Neural crest cell (in vitro differentiated cells): ENCODE measurements around the gene AP1S2. TPM values are rescaled to one million over a fixed set of nuclear protein-coding genes. Genes with fewer than 3 reads are reported as not detected.
A peak's percentile ranks its signal among the peaks of the same experiment; 100 is the strongest.

Experiments
- DNase-seq: peaks from one replicate; pipeline ENCODE4 v3.0.0; 2021; ENCODE audit warnings: low read depth, mixed read lengths, low spot score
- H3K27ac Mint-ChIP-seq: one replicate; pipeline ENCODE4 v1.8.0; 2021; ENCODE audit warnings: mild to moderate bottlenecking, mixed read lengths; ENCODE audit not compliant: unreplicated experiment
- H3K27me3 Mint-ChIP-seq: 2 replicates; pipeline ENCODE4 v1.8.0; 2021; ENCODE audit warnings: low read depth, mild to moderate bottlenecking, mixed read lengths
- H3K36me3 Mint-ChIP-seq: 2 replicates; pipeline ENCODE4 v1.8.0; 2021; ENCODE audit warnings: low read depth, mild to moderate bottlenecking, mixed read lengths
- H3K4me1 Mint-ChIP-seq: 2 replicates; pipeline ENCODE4 v1.8.0; 2021; ENCODE audit warnings: mixed read lengths
- H3K4me3 Mint-ChIP-seq: one replicate; pipeline ENCODE4 v1.8.0; 2021; ENCODE audit warnings: mild to moderate bottlenecking, mixed read lengths
- H3K9me3 Mint-ChIP-seq: 2 replicates; pipeline ENCODE4 v1.8.0; 2021; ENCODE audit warnings: mixed read lengths
- CTCF ChIP-seq: fragments of 200-600 bp; sonication (generic); conservative IDR thresholded peaks from 2 replicates; pipeline ENCODE4 v1.5.0; 2021; ENCODE audit warnings: antibody characterized with exemption, mild to moderate bottlenecking
- total RNA-seq: library from RNA; stranded (reverse); gene quantifications from 2 replicates; pipeline ENCODE4 v1.2.1, GENCODE V29; 2021

The AP1S2 gene
- total RNA-seq, 1 donor from 2014 or later = 136 TPM

GRCh38 chrX:15874672-15875071 is 20.1 kb upstream of the AP1S2 start:
- Mint-ChIP-seq H3K36me3 (peaks cover 2% of the 10 kb centered on the region), H3K9me3 (peaks cover 6% of the 10 kb centered on the region), H3K4me1 (peaks cover 16% of the 10 kb centered on the region), H3K4me3 (no peak overlapping the region), H3K27ac (no peak overlapping the region), H3K27me3 (no peaks in the 10 kb centered on the region)
- DNase-seq = no peak
- no peak for TF ChIP-seq CTCF

- Mint-ChIP-seq H3K27me3 (no peaks in the 10 kb centered on the region), H3K4me3 (no peak overlapping the region)
These were observed 19.0 kb upstream of the AP1S2 start for GRCh38 chrX:15873566-15873965.

GRCh38 chrX:15870310-15870709 is 15.7 kb upstream of the AP1S2 start:
- no peak for TF ChIP-seq CTCF
- no peak overlapping the region for H3K4me3 Mint-ChIP-seq
- H3K27ac Mint-ChIP-seq = peak overlapping the region; percentile 28
- peaks cover 16% of the 10 kb centered on the region for H3K4me1 Mint-ChIP-seq
- no peak for DNase-seq
- H3K36me3 Mint-ChIP-seq = no peaks in the 10 kb centered on the region
- no peaks in the 10 kb centered on the region for H3K9me3 Mint-ChIP-seq
- H3K27me3 Mint-ChIP-seq = no peaks in the 10 kb centered on the region

More at GRCh38 chrX:15873566-15873965, 19.0 kb upstream of the AP1S2 start:
- peaks cover 16% of the 10 kb centered on the region for H3K4me1 Mint-ChIP-seq
- peaks cover 3% of the 10 kb centered on the region for H3K9me3 Mint-ChIP-seq
- peak overlapping the region; percentile 83 for H3K27ac Mint-ChIP-seq
- DNase-seq = no peak
- no peaks in the 10 kb centered on the region for H3K36me3 Mint-ChIP-seq
- no peak for TF ChIP-seq CTCF

- H3K27ac Mint-ChIP-seq = no peak overlapping the region
- no peak overlapping the region for H3K4me3 Mint-ChIP-seq
- no peak for DNase-seq
- H3K9me3 Mint-ChIP-seq = no peaks in the 10 kb centered on the region
- peaks cover 15% of the 10 kb centered on the region for H3K4me1 Mint-ChIP-seq
- H3K27me3 Mint-ChIP-seq = no peaks in the 10 kb centered on the region
- TF ChIP-seq CTCF = no peak
- no peaks in the 10 kb centered on the region for H3K36me3 Mint-ChIP-seq
These were observed 15.1 kb upstream of the AP1S2 start for GRCh38 chrX:15869695-15870094.

GRCh38 chrX:15866147-15866546 is 11.5 kb upstream of the AP1S2 start:
- Mint-ChIP-seq H3K27ac (no peak overlapping the region), H3K27me3 (no peaks in the 10 kb centered on the region), H3K9me3 (no peaks in the 10 kb centered on the region), H3K36me3 (no peaks in the 10 kb centered on the region), H3K4me3 (no peak overlapping the region), H3K4me1 (peaks cover 7% of the 10 kb centered on the region)
- DNase-seq = no peak
- no peak for TF ChIP-seq CTCF

- H3K4me3 Mint-ChIP-seq = no peak overlapping the region
- no peaks in the 10 kb centered on the region for H3K27me3 Mint-ChIP-seq
- H3K9me3 Mint-ChIP-seq = no peaks in the 10 kb centered on the region
- H3K27ac Mint-ChIP-seq = no peak overlapping the region
- no peaks in the 10 kb centered on the region for H3K36me3 Mint-ChIP-seq
- TF ChIP-seq CTCF = no peak
- DNase-seq = no peak
- H3K4me1 Mint-ChIP-seq = peaks cover 7% of the 10 kb centered on the region
These were observed 10.0 kb upstream of the AP1S2 start for GRCh38 chrX:15864629-15865028.
